ENCODE results near the gene RAB18.
"Not testable (repeated sequence)": the region's sequence is repeated elsewhere in the genome, so short reads cannot be mapped to it uniquely, and the experiment has no call there.

RAB18 gene

DNA sequence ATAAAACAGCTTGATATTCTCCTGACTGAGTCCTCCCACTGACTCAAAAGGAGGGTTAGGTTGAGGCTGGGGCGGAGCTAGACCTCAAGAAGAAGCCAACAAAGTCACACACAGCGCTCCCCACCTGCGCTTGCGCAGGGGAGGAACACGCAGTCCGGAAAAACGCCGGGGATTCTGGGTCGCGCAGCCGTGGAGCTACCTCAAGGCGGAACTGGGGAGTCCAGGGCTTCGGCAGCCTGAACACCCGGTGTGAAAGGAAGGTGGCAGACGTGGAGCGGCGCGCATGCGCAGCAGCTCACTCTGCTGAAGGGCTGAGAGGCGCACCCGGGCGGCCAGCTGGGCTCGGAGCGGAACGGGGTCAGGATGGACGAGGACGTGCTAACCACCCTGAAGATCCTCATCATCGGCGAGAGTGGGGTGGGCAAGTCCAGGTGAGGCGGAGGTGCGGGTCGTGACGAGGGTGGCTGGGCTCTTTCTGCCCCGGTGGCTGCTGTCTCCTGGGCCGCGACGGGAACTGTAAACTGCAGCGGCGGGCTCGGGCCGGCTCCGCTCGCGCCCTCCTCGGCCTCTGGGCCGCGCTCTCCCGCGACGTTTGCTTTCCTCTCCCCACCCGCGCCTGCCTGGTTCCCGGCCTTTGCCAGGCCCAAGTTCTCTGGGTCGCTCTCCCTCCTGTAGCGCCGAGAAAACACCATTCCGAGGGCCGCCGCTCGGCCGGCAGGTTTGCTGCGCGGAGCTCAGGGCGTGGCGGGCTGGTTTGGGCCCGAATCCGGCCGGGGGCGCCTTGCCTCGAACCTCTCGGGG lies at the start of gene RAB18:
TSS of gene RAB18 (plus strand) at position 298 of the 801 bp plus-strand sequence. CDS start at position 364, 66 bp downstream.
- peak; percentile 94 for DNase-seq

GRCh38 chr10:27454837-27455236 lies 49.3 kb upstream of the RAB18 start:
- DNase-seq: no peak

- DNase-seq: no peak
Measured at GRCh38 chr10:27457261-27457945, 46.7 kb upstream of the RAB18 start.

GRCh38 chr10:27457966-27458365 lies 46.1 kb upstream of the RAB18 start:
- DNase-seq: no peak

GRCh38 chr10:27461312-27461711 lies 42.8 kb upstream of the RAB18 start:
- DNase-seq: no peak

DNA sequence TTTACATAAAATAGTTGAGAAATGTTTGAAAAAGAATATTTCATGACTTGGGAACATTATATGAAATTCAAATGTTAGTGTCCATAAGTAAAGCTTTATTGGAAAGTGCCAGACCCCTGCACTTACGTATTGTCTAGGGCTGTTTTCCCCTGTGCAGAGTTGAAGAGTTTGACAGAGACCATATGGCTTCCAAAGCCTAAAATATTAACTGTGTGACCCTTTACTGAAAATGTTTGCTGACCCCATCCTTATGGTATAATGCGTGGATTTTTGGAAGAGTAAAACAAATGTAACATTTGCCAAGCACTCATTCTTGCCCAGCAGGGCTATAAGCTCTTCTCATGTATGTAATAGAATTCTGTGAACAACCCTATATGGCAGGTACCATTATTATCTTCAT lies 40.1 kb upstream of the RAB18 start:
- no peak for DNase-seq

GRCh38 chr10:27464993-27465392 lies 39.1 kb upstream of the RAB18 start:
- no peak for DNase-seq

DNA sequence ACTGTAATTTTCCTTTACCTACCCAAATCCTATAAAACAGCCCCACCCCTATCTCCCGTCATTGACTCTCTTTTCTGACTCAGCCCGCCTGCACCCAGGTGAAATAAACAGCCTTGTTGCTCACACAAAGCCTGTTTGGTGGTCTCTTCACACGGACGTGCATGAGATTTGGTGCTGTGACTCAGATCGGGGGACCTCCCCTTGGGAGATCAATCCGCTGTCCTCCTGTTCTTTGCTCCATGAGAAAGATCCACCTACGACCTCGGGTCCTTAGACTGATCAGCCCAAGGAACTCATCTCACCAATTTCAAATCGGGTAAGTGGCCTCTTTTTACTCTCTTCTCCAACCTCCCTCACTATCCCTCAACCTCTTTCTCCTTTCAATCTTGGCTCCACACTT lies 38.5 kb upstream of the RAB18 start:
- DNase-seq: not testable (repeated sequence)

DNA sequence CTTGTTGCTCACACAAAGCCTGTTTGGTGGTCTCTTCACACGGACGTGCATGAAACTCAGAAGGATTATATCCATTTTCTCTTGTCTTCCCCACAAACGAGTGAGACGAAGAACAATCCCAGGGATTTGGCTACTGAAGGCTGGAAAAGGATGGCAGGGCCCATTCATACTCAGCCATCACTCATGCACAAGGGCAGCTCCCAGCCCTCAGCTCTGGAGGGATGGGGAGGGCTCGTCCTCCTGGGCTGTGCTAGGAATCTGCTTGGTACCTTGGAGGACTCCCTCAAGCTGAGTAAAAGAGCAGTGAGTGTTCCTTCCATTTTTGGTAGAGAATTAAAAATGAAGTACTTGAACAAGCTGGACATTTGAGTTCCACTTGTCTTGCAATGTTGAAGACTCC lies 33.2 kb upstream of the RAB18 start:
- DNase-seq: no peak

- DNase-seq: no peak
Measured at GRCh38 chr10:27474741-27475140, 29.4 kb upstream of the RAB18 start.

GRCh38 chr10:27479016-27479415 lies 25.1 kb upstream of the RAB18 start:
- DNase-seq: no peak

- DNase-seq: no peak
Measured at GRCh38 chr10:27481486-27481885, 22.6 kb upstream of the RAB18 start.

DNA sequence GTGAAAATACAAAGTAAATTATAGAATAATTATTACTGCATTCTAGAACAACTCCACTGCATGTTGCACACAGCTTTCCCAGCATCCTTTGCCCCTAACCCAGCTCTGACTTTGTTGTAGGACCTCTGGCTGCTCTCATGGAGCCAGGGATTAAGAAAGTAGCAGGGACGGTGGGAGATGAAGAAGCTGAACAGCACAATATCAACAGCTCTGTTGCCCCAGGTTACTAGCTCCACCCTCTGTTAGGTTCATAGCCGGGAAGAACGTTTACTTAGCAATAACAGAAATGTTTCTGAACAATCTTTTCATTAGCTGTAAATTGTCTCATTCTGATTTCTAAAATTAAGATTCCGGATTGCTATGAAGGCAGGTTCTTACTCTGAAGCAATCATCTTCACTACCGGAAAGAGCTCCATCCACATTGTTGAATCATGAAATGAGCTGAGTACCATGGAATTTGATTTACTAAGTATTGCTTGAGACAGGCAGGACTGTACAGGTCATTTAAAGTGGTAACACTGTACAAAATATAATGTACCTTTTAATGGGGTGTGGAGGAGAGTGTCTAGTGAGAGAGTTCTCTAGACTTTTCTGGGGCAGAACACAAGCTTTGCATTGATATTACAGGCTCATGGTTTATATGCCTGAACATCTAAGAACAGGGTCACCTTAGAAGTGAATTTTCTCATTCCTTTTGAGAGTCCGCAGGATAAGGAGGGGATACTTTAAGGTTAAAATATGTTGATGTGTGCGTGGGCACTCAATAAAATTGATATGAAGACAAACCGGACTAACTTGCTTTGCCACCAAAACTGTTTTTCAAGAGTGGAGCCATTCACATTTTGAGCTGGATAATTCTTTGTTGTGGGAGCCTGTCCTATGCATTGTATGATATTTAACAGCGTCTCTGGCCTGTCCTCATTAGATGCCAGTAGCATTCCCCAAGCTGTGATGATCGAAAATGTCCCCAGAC lies 20.8 kb upstream of the RAB18 start:
- no peak for DNase-seq

DNA sequence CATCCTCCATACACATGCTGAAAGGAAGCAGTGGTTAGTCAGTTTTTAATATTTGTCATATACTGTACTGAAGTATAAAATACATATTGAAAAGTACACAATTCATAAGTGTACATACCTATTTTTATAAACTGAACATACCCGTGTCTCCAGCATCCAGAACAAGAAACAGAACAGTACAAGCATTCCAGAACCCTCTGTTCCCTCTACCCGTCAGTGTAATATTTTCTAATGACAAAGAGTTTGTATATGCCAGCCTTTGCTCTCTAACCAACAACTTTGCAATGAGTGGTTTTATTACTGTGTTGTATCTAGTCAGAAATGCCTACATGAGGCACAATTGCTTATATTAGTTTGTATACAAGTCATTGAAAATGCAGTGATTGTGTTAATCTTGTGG lies 18.7 kb upstream of the RAB18 start:
- DNase-seq: no peak

DNA sequence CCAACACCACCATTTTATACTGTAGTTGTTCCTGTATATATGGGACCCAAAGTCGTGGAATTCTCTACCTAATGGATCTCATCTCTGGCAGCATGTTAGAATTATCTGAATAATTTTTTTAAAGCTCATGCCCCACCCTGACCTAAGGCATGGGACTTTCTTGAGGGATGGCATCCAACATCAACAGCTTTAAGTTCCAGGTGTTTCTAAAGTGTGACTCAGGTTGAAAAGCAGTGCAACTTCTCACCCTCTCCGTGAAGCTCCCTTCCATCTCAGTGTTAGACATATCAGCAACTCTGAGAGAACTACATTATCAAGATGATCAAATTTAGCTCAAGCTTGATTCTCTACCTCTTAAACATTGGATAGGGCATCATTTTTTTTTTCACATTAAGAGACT lies 18.1 kb upstream of the RAB18 start:
- DNase-seq: no peak

DNA sequence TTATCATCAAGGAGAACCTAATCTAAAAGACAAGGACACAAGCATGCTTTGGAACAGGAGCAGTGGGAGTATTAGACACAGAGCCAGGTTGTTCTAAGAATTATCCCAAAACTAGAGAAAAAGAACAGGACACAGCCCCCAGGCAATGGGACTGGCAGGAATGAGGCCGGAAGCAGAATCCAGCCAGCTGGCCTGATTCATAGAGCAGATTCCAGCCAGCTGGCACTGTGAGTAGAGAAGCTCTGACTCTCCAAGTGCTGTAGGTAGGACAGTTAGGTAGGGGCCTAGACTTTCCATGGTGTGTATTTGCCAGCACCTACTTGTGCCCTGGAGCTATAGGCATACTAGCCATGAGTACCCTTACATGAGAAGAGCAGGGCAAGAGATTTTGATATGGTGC lies 13.3 kb upstream of the RAB18 start:
- no peak for DNase-seq

DNA sequence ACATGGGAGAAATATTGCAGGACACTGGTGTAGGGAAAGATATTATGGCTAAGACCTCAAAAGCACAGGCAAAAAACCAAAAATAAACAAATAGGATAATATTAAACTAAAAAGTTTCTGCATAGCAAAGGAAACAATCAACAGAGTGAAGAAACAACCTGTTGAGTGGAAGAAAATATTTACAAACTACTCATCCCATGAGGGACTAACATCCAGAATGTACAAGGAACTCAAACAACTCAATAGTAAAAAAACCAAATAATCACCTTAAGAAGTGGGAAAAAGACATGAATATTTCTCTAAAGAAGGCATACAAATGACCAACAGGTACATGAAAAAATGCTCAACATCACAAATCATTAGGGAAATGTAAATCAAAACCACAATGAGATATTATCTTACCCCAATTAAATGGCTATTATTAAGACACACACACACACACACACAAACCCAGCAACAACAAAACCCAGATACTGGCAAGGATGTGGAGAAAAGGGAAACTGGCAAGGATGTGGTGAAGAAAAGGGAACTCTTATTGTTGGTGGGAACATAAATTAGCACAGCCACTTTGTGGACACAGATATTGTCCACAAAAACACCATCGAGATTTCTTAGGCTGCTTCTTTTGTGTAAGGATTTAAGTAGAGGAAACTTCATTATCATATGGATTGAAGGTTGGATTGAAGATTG lies 9.8 kb upstream of the RAB18 start:
- DNase-seq: no peak

DNA sequence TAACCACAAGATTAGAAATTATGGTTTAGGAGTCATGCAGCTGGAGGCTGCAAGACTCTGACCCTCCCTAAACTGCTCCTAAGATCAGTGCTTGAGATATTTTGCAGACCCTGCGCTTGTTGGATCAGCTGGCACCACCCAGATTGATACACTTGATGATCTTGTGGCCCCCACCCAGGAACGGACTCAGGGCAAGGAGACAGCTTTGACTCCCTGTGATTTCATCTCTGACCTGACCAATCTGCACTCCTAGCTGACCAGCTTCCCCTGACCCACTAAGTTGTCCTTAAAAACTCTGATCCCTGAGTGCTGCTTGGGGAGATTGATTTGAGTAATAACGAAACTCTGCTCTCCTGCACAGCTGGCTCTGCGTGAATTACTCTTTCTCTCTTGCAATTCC lies 8.0 kb upstream of the RAB18 start:
- no peak for DNase-seq

DNA sequence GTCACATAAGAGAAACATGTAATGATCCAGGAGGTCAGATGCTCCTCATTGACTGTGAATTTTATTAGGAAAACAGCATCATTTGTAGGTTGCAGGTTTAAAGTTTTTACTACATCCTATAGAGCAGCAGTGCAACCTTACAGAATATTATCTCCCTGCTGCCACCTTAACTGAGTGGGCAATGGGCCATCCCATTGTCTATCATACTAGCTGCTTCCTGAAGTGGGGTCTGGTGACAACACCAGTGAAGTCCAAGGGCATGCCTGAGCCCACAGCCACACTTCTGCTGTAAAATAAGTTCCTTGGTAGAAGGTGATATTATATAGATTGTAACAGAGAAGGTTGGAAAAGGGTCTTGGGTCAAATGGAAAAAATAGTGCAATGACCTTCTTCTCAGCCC lies 4.0 kb upstream of the RAB18 start:
- DNase-seq: no peak

- DNase-seq: no peak
Measured at GRCh38 chr10:27500886-27501285, 3.2 kb upstream of the RAB18 start.

DNA sequence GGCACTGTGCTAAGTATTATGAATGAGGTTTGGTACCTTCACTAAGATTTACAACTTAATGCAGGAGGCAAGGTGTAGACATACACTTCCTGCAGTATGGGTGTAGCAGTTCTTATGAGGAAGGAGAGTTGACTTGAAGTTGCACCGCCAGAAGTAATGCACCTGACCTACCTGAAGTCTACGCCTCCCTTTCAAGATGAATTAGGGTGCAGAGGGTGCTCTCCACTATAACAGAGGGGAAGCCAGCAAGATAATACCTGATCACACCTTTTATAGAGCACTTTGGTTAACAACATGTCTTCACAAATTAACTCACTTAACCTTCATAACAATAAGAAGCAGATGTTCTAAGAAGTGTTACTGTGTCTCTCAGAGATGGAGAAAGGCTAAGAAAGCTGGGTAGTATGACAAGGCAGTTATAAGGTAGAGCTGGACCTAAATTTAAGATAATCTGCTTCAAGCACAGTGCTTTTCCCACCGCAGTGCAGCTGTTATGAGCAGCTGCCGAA lies 552 bp upstream of the RAB18 start:
- no peak for DNase-seq

DNA sequence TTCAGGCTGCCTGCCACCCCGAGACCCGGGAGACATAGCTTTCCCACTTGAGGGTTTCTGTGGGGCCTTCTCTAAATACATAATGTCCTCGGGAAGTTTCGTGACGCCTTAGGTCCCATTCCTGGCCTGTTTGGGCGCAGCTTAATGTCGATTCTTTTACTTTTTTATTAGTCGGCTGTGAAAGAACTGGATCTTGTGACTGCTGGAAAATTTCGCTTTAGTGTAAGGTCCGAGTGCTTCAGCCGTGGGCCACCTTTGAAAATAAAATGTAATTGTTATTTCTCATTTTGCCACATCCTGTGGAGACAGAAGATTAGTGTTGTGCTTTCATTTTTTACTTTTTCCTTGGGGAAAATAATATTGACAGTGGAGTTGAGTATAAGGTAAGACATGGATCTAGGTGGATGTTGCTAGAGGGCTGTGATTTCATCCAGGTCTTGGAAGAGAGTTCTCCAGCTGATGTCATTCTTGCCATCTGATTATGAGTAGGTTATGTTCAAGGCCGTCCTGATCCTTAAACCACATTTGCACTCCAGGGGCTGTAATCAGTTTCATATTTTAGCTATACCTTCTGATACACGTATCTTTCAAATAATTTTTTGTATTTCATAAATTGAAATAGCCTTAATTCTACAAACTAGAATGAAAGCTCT lies 830 bp downstream of the RAB18 start:
- no peak for DNase-seq

All from activated T-cell treated with anti-CD3 and anti-CD28 coated beads for 4 hours (primary cell).